Measurements from ENCODE around the gene PSMD12.
"Not testable (repeated sequence)": the region's sequence is repeated elsewhere in the genome, so short reads cannot be mapped to it uniquely, and the experiment has no call there.

Gene PSMD12

DNA sequence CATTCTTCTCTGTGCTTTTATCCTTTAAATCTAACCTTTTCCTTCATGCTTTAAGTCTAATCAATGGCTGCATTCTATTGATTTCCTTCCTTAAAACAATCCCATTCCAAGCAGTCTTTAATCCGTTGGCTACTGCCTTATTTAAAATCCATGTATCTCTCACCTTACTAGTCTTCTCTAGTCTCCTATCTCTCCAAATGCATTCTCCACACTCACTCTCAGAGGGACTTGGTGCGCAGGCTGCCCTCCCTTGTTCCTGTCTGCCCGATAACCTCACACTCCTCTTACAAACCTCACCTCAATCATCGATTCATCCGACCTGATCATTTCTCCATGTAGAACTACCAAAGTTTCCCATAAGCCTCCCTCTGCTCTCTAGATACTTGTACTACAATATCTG is 23.1 kb downstream of the PSMD12 start:
- Histone ChIP-seq H3K4me1 (ENCODE audit: control extremely low read depth in 1 of 4, control insufficient read depth in 4 of 4, insufficient read depth in 4 of 4, low read length in 3 of 4) (no peaks in the 10 kb centered on the region), H3K27ac (ENCODE audit: insufficient read depth in 1 of 2, low read depth in 1 of 2, low read length in 2 of 2, poor library complexity in 1 of 2, severe bottlenecking in 2 of 2) (no peak overlapping the region), H3K4me3 (ENCODE audit: control insufficient read depth in 1 of 7, extremely low read depth in 1 of 7, insufficient read depth in 4 of 7, low read depth in 2 of 7, low read length in 6 of 7) (no peak overlapping the region), H3K27me3 (replicated peaks in 2 of 5; ENCODE audit: control insufficient read depth in 4 of 5, insufficient read depth in 5 of 5, low read length in 4 of 5) (no peaks in the 10 kb centered on the region), H3K9me3 (ENCODE audit: control extremely low read depth in 1 of 5, control insufficient read depth in 4 of 5, insufficient read depth in 2 of 5, low read depth in 1 of 5, low read length in 4 of 5) (peaks cover 0 to 7% (median 0%) of the 10 kb centered on the region in 5 experiments), H3K36me3 (ENCODE audit: control insufficient read depth in 4 of 4, insufficient read depth in 4 of 4, low read length in 3 of 4) (peaks cover 28 to 67% (median 51%) of the 10 kb centered on the region in 4 experiments)
- no peak for DNase-seq
- ChIA-PET CTCF (interaction anchor here (1.0 to 2.3 kb wide), 2 partner anchors 10 to 35 kb away, joined by 3 to 12 read pairs; no protein-coding TSS in a partner anchor), POLR2A (interaction anchor here (0.5 to 0.6 kb wide), 2 partner anchors 11 to 136 kb away, joined by 3 to 4 read pairs; no protein-coding TSS in a partner anchor)
- WGBS (ENCODE audit: insufficient coverage), result 96% methylated on average over 3 of the region's 5 CpGs

DNA sequence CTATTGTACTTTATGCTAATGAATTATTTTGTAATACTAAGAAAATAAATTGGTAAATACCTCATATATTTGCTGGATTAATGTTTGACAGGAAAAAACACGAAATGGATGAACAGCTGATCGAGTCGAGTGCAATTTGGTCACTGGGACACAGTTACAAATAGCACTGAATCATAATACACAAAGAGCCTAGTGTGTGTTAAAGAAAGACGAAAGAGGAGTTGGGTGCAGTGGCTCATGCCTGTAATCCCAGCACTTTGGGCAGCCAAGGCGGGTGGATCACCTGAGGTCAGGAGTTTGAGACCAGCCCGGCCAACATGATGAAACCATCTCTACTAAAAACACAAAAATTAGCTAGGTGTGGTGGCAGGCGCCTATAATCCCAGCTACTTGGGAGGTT is 28.0 kb downstream of the PSMD12 start:
- H3K9me3 ChIP-seq (ENCODE audit: control extremely low read depth in 1 of 5, control insufficient read depth in 4 of 5, insufficient read depth in 2 of 5, low read depth in 1 of 5, low read length in 4 of 5); H3K4me3 ChIP-seq (ENCODE audit: control insufficient read depth in 1 of 7, extremely low read depth in 1 of 7, insufficient read depth in 4 of 7, low read depth in 2 of 7, low read length in 6 of 7); CTCF ChIA-PET; H3K4me1 ChIP-seq (ENCODE audit: control extremely low read depth in 1 of 4, control insufficient read depth in 4 of 4, insufficient read depth in 4 of 4, low read length in 3 of 4); DNase-seq; H3K27me3 ChIP-seq (replicated peaks in 2 of 5; ENCODE audit: control insufficient read depth in 4 of 5, insufficient read depth in 5 of 5, low read length in 4 of 5); H3K27ac ChIP-seq (ENCODE audit: insufficient read depth in 1 of 2, low read depth in 1 of 2, low read length in 2 of 2, poor library complexity in 1 of 2, severe bottlenecking in 2 of 2); POLR2A ChIA-PET: not testable (repeated sequence)
- H3K36me3 ChIP-seq (ENCODE audit: control insufficient read depth in 4 of 4, insufficient read depth in 4 of 4, low read length in 3 of 4), result peaks cover 16 to 25% (median 22%) of the 10 kb centered on the region in 4 experiments
- 80% methylated on average over 1 of the region's 7 CpGs for WGBS (ENCODE audit: insufficient coverage)

DNA sequence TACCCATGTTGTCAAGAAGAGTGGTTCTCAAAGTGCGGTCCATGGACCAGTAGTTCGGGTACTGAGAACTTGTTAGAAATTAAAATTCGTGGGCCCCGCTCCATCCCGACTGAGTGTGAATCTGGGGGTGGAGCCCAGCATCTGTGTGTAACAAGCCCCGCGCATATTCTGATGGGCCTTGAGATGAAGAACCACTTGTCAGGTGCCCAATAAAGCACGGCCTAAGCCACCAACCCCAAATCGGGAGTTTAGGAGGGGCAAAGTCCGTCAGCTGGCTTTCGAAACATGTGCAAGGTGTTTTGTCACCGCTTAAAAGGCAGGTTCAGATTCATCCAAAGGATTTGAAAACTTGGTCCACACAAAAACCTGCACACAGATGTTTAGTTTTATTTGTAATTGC is 29.5 kb downstream of the PSMD12 start:
- H3K9me3 ChIP-seq (ENCODE audit: control extremely low read depth in 1 of 5, control insufficient read depth in 4 of 5, insufficient read depth in 2 of 5, low read depth in 1 of 5, low read length in 4 of 5), result no peaks in the 10 kb centered on the region
- ChIA-PET POLR2A (no interaction called here), CTCF (interaction anchor here (1.4 kb wide), 1 partner anchor 16 kb away, joined by 3 read pairs; no protein-coding TSS in a partner anchor)
- H3K27ac ChIP-seq (ENCODE audit: insufficient read depth in 1 of 2, low read depth in 1 of 2, low read length in 2 of 2, poor library complexity in 1 of 2, severe bottlenecking in 2 of 2), result no peak overlapping the region
- no peak for DNase-seq
- H3K36me3 ChIP-seq (ENCODE audit: control insufficient read depth in 4 of 4, insufficient read depth in 4 of 4, low read length in 3 of 4), result peaks cover 10 to 15% (median 12%) of the 10 kb centered on the region in 4 experiments
- no peaks in the 10 kb centered on the region for H3K4me1 ChIP-seq (ENCODE audit: control extremely low read depth in 1 of 4, control insufficient read depth in 4 of 4, insufficient read depth in 4 of 4, low read length in 3 of 4)
- WGBS (ENCODE audit: insufficient coverage), result 90% methylated on average over 12 of the region's 12 CpGs
- no peaks in the 10 kb centered on the region for H3K27me3 ChIP-seq (replicated peaks in 2 of 5; ENCODE audit: control insufficient read depth in 4 of 5, insufficient read depth in 5 of 5, low read length in 4 of 5)
- no peak overlapping the region for H3K4me3 ChIP-seq (ENCODE audit: control insufficient read depth in 1 of 7, extremely low read depth in 1 of 7, insufficient read depth in 4 of 7, low read depth in 2 of 7, low read length in 6 of 7)

DNA sequence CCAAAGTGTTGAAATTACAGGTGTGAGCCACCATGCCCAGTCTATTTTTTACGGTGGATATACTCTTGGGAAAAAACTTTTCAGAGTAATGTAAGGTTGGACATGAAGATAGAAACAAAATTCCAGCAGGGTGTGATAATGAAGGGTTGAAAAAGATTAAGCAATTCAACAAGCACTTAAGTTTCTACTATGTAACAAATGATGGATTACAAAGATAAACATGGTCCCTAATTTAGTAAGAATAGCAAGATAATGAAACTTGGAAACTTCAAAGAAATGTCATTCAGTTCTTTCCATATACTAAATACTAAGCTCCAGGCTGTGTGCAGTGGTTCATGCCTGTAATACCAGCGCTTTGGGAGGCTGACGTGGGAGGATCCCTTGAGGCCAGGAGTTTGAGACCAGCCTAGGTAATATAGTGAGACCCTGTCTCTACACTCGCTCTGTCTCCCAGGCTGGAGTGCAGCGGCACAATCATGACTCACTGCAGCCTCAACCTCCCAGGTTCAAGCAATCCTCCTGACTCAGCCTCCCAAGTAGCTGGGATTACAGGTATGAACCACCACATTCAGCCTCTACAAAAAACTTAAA is 31.0 kb downstream of the PSMD12 start:
- H3K27ac ChIP-seq (ENCODE audit: insufficient read depth in 1 of 2, low read depth in 1 of 2, low read length in 2 of 2, poor library complexity in 1 of 2, severe bottlenecking in 2 of 2), result no peak overlapping the region
- H3K36me3 ChIP-seq (ENCODE audit: control insufficient read depth in 4 of 4, insufficient read depth in 4 of 4, low read length in 3 of 4), result peaks cover under 1 to 6% (median 4%) of the 10 kb centered on the region in 4 experiments
- no peaks in the 10 kb centered on the region for H3K9me3 ChIP-seq (ENCODE audit: control extremely low read depth in 1 of 5, control insufficient read depth in 4 of 5, insufficient read depth in 2 of 5, low read depth in 1 of 5, low read length in 4 of 5)
- no peak for DNase-seq
- H3K4me1 ChIP-seq (ENCODE audit: control extremely low read depth in 1 of 4, control insufficient read depth in 4 of 4, insufficient read depth in 4 of 4, low read length in 3 of 4), result no peaks in the 10 kb centered on the region
- CTCF ChIA-PET, result no interaction called here
- POLR2A ChIA-PET, result no interaction called here
- no peak overlapping the region for H3K4me3 ChIP-seq (ENCODE audit: control insufficient read depth in 1 of 7, extremely low read depth in 1 of 7, insufficient read depth in 4 of 7, low read depth in 2 of 7, low read length in 6 of 7)
- 96% methylated on average over 3 of the region's 5 CpGs for WGBS (ENCODE audit: insufficient coverage)
- no peaks in the 10 kb centered on the region for H3K27me3 ChIP-seq (replicated peaks in 2 of 5; ENCODE audit: control insufficient read depth in 4 of 5, insufficient read depth in 5 of 5, low read length in 4 of 5)

GRCh38 chr17:67332162-67332508 is 34.2 kb downstream of the PSMD12 start:
- not testable (repeated sequence) for H3K36me3 ChIP-seq (ENCODE audit: control insufficient read depth in 4 of 4, insufficient read depth in 4 of 4, low read length in 3 of 4)
- CTCF ChIA-PET, result interaction anchor here (1.6 kb wide), 1 partner anchor 112 kb away, joined by 4 read pairs; no protein-coding TSS in a partner anchor

DNA sequence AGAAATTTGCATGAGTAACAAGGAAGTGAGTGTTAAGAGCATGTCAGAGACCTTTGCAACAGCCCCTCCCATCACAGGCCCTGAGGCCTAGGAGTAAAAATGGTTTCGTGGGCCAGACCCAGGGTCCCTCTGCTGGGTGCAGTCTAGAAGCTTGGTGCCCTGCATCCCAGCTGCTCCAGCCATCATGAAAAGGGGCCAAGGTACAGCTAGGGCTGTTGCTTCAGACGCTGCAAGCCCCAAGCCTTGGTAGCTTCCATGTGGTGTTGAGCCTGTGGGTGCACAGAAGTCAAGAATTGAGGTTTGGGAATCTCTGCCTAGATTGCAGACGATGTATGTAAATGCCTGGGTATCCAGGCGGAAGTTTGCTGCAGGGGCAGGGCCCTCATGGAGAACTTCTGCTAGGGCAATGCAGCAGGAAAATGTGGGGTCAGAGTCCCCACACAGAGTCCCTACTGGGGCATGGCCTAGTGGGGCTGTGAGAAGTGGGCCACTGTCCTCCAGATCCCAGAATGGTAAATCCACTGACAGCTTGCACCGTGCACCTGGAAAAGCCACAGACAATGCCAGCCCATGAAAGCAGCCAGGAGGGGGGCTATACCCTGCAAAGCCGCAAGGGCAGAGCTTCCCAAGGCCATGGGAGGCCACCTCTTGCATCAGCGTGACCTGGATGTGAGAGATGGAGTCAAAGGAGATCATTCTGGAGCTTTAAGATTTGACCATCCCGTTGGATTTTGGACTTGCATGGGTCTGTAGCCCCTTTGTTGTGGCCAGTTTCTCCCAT is 34.8 kb downstream of the PSMD12 start:
- DNase-seq, POLR2A ChIA-PET: not testable (repeated sequence)
- 98% methylated on average over 6 of the region's 8 CpGs for WGBS (ENCODE audit: insufficient coverage)

More at GRCh38 chr17:67332162-67332508, 34.2 kb downstream of the PSMD12 start:
- H3K4me1 ChIP-seq (ENCODE audit: control extremely low read depth in 1 of 4, control insufficient read depth in 4 of 4, insufficient read depth in 4 of 4, low read length in 3 of 4); DNase-seq; H3K9me3 ChIP-seq (ENCODE audit: control extremely low read depth in 1 of 5, control insufficient read depth in 4 of 5, insufficient read depth in 2 of 5, low read depth in 1 of 5, low read length in 4 of 5); H3K4me3 ChIP-seq (ENCODE audit: control insufficient read depth in 1 of 7, extremely low read depth in 1 of 7, insufficient read depth in 4 of 7, low read depth in 2 of 7, low read length in 6 of 7); POLR2A ChIA-PET; H3K27me3 ChIP-seq (replicated peaks in 2 of 5; ENCODE audit: control insufficient read depth in 4 of 5, insufficient read depth in 5 of 5, low read length in 4 of 5); H3K27ac ChIP-seq (ENCODE audit: insufficient read depth in 1 of 2, low read depth in 1 of 2, low read length in 2 of 2, poor library complexity in 1 of 2, severe bottlenecking in 2 of 2): not testable (repeated sequence)
- WGBS (ENCODE audit: insufficient coverage), result no CpG with 5 or more reads among the region's 1 CpG

DNA sequence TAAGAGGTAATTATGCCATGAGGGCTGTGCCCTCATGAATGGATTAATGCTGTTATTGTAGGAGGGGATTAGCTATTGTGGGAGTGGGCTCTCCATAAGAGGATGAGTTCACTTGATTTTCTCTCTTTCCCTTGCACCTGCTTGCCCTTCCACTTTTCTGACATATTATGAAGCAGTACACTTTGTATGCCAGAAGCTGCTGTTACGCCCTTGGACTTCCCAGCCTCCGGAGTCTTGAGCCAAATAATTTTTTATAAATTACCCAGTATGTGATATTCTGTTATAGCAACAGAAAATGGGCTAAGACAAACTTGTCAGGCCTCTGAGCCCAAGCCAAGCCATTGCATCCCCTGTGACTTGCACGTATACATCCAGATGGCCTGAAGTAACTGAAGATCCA is 38.4 kb downstream of the PSMD12 start:
- Histone ChIP-seq H3K36me3 (ENCODE audit: control insufficient read depth in 4 of 4, insufficient read depth in 4 of 4, low read length in 3 of 4) (no peaks in the 10 kb centered on the region), H3K4me3 (ENCODE audit: control insufficient read depth in 1 of 7, extremely low read depth in 1 of 7, insufficient read depth in 4 of 7, low read depth in 2 of 7, low read length in 6 of 7) (no peak overlapping the region), H3K27ac (ENCODE audit: insufficient read depth in 1 of 2, low read depth in 1 of 2, low read length in 2 of 2, poor library complexity in 1 of 2, severe bottlenecking in 2 of 2) (no peak overlapping the region), H3K9me3 (ENCODE audit: control extremely low read depth in 1 of 5, control insufficient read depth in 4 of 5, insufficient read depth in 2 of 5, low read depth in 1 of 5, low read length in 4 of 5) (peaks cover 0 to 3% (median 0%) of the 10 kb centered on the region in 5 experiments), H3K27me3 (replicated peaks in 2 of 5; ENCODE audit: control insufficient read depth in 4 of 5, insufficient read depth in 5 of 5, low read length in 4 of 5) (no peaks in the 10 kb centered on the region), H3K4me1 (ENCODE audit: control extremely low read depth in 1 of 4, control insufficient read depth in 4 of 4, insufficient read depth in 4 of 4, low read length in 3 of 4) (no peaks in the 10 kb centered on the region)
- POLR2A ChIA-PET, result no interaction called here
- CTCF ChIA-PET, result no interaction called here
- no peak for DNase-seq
- WGBS (ENCODE audit: insufficient coverage), result no CpG with 5 or more reads among the region's 3 CpGs

More for the DNA sequence above, 34.8 kb downstream of the PSMD12 start:
- H3K4me3 ChIP-seq (ENCODE audit: control insufficient read depth in 1 of 7, extremely low read depth in 1 of 7, insufficient read depth in 4 of 7, low read depth in 2 of 7, low read length in 6 of 7); H3K27me3 ChIP-seq (replicated peaks in 2 of 5; ENCODE audit: control insufficient read depth in 4 of 5, insufficient read depth in 5 of 5, low read length in 4 of 5); H3K9me3 ChIP-seq (ENCODE audit: control extremely low read depth in 1 of 5, control insufficient read depth in 4 of 5, insufficient read depth in 2 of 5, low read depth in 1 of 5, low read length in 4 of 5); H3K27ac ChIP-seq (ENCODE audit: insufficient read depth in 1 of 2, low read depth in 1 of 2, low read length in 2 of 2, poor library complexity in 1 of 2, severe bottlenecking in 2 of 2); H3K4me1 ChIP-seq (ENCODE audit: control extremely low read depth in 1 of 4, control insufficient read depth in 4 of 4, insufficient read depth in 4 of 4, low read length in 3 of 4); H3K36me3 ChIP-seq (ENCODE audit: control insufficient read depth in 4 of 4, insufficient read depth in 4 of 4, low read length in 3 of 4): not testable (repeated sequence)
- CTCF ChIA-PET, result interaction anchor here (1.6 kb wide), 1 partner anchor 112 kb away, joined by 4 read pairs; no protein-coding TSS in a partner anchor

Measured in common myeloid progenitor, CD34-positive (primary cell).